CD4-positive, alpha-beta T cell (primary cell): ENCODE results near the gene SYT6. TPM values are rescaled to one million over a fixed set of nuclear protein-coding genes. Genes with fewer than 3 reads are reported as not detected.

Experiments used
- ATAC-seq: fragments of 200-7000 bp; cut with Tn5 transposase; one replicate; pipeline ENCODE4 v1.10.0; 2022; ENCODE audit warnings: mild to moderate bottlenecking; ENCODE audit not compliant: poor library complexity
- CTCF ChIA-PET: fragments of 350-600 bp; sonication (Branson Sonifier 250); formaldehyde crosslinking; loops from one replicate; lab custom pipeline; 2021; ENCODE audit warnings: antibody characterized with exemption, inconsistent platforms; lab: Charles Lee
- POLR2A ChIA-PET: fragments of 350-600 bp; sonication (Branson Sonifier 250); formaldehyde crosslinking; loops from one replicate; lab custom pipeline; 2021; ENCODE audit warnings: antibody characterized with exemption, inconsistent platforms; lab: Charles Lee
- DNase-seq, 14 experiments: peaks; one replicate each; pipeline ENCODE4 v3.0.0-alpha.2; 2013 to 2020; ENCODE audit warnings: mixed read lengths in 2 of 14
- H3K27ac ChIP-seq, 2 donors: one replicate each; pipeline versions ENCODE4 v1.5.1 to v1.7.0; 2013; ENCODE audit warnings: low read length in 2 of 2, low read depth in 1 of 2, mild to moderate bottlenecking in 1 of 2
- H3K27me3 ChIP-seq, 2 experiments: 1 replicate in 1 of 2; 2 replicates in 1 of 2; pipeline versions ENCODE4 v1.6.1 to v1.7.0; 2013; ENCODE audit warnings: low read length in 2 of 2, control low read depth in 1 of 2, mild to moderate bottlenecking in 1 of 2, moderate library complexity in 1 of 2; ENCODE audit not compliant: insufficient read depth in 2 of 2, control insufficient read depth in 1 of 2
- H3K36me3 ChIP-seq: one replicate; pipeline ENCODE4 v1.6.1; 2013; ENCODE audit warnings: low read length, control low read depth; ENCODE audit not compliant: insufficient read depth
- H3K4me1 ChIP-seq: one replicate; pipeline ENCODE4 v1.6.1; 2013; ENCODE audit warnings: low read length, control low read depth; ENCODE audit not compliant: insufficient read depth
- H3K4me3 ChIP-seq: one replicate; pipeline ENCODE4 v1.5.1; 2013; ENCODE audit warnings: mild to moderate bottlenecking, low read length, moderate library complexity
- H3K9me3 ChIP-seq, 2 experiments: 1 replicate in 1 of 2; 2 replicates in 1 of 2; pipeline versions ENCODE4 v1.6.1 to v1.7.0; 2013; ENCODE audit warnings: low read length in 2 of 2, mild to moderate bottlenecking in 2 of 2, control low read depth in 1 of 2, moderate library complexity in 1 of 2; ENCODE audit not compliant: control insufficient read depth in 1 of 2, insufficient read depth in 1 of 2
- H3K27ac Mint-ChIP-seq: one replicate; pipeline ENCODE4 v1.8.0; 2020; ENCODE audit warnings: mixed read lengths
- H3K27me3 Mint-ChIP-seq: one replicate; pipeline ENCODE4 v1.8.0; 2021; ENCODE audit warnings: mixed read lengths
- H3K36me3 Mint-ChIP-seq: one replicate; pipeline ENCODE4 v1.8.0; 2021; ENCODE audit warnings: low read depth, mixed read lengths
- H3K4me1 Mint-ChIP-seq: one replicate; pipeline ENCODE4 v1.8.0; 2021; ENCODE audit warnings: low read depth, mixed read lengths
- H3K4me3 Mint-ChIP-seq: one replicate; pipeline ENCODE4 v1.8.0; 2020; ENCODE audit warnings: mild to moderate bottlenecking, mixed read lengths
- H3K9me3 Mint-ChIP-seq: one replicate; pipeline ENCODE4 v1.8.0; 2020; ENCODE audit warnings: mixed read lengths
- CTCF ChIP-seq: fragments of 200-600 bp; IDR thresholded peaks from one replicate; pipeline ENCODE4 v1.8.0; 2022; ENCODE audit warnings: antibody characterized with exemption, mild to moderate bottlenecking
- intact Hi-C, 2 experiments: fragments of 100-400 bp; cut with DNase I in 1 of 2; cut with micrococcal nuclease in 1 of 2; formaldehyde crosslinking; loops; one replicate each; pipeline versions ENCODE4 v1.15.1 to v1.9.0; 2023 to 2025; cut with DNase I, micrococcal nuclease
- total RNA-seq, 174 experiments: library from RNA in 2 of 174; stranded (reverse) in 2 of 174; gene quantifications; one replicate each; pipeline ENCODE4 v1.2.3 and lab custom pipeline; 2021 to 2026

Gene SYT6
- total RNA-seq, 2 experiments from 2014 or later, result not detected

DNA sequence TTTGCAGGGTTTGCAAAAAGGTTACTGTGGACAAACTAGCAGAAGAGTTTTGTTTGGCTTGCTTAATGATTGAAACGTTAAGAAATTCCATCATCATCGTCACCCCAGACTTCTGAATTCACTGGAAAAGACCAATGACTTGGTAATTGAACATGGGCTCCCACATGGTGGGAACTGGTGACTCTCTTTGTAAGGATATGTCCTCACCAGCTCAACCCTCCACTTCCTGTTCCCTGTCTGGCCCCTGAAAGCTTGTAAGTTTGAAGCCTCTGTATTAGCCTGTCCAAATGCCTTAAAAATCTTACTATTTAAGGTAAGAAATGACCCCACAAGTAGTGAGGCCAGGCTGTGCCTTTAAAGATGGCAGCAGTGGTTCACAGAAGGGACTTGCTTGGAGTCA is 9.7 kb downstream of the SYT6 start:
- H3K4me1 Mint-ChIP-seq, result no peaks in the 10 kb centered on the region

GRCh38 chr1:114139540-114139939 is 14.1 kb downstream of the SYT6 start:
- no peaks in the 10 kb centered on the region for H3K9me3 Mint-ChIP-seq
- DNase-seq (no peak), ATAC-seq (no peak)
- no peak for TF ChIP-seq CTCF
- ChIA-PET CTCF (no interaction called here), POLR2A (no interaction called here)
- Histone ChIP-seq H3K27ac (no peak overlapping the region), H3K9me3 (no peaks in the 10 kb centered on the region), H3K27me3 (peaks cover 0 to 3% of the 10 kb centered on the region in 2 experiments), H3K4me1 (no peaks in the 10 kb centered on the region), H3K36me3 (no peaks in the 10 kb centered on the region), H3K4me3 (no peak overlapping the region)
- no peak overlapping the region for H3K27ac Mint-ChIP-seq
- H3K4me1 Mint-ChIP-seq, result no peaks in the 10 kb centered on the region
- intact Hi-C loops, result no loop called here
- H3K27me3 Mint-ChIP-seq, result peaks cover 26% of the 10 kb centered on the region
- H3K36me3 Mint-ChIP-seq, result no peaks in the 10 kb centered on the region
- no peak overlapping the region for H3K4me3 Mint-ChIP-seq

More for the DNA sequence above, 9.7 kb downstream of the SYT6 start:
- no peak overlapping the region for H3K27ac Mint-ChIP-seq
- H3K27me3 Mint-ChIP-seq, result peaks cover 38% of the 10 kb centered on the region
- no peak for TF ChIP-seq CTCF
- ATAC-seq (no peak), DNase-seq (no peak)
- no peaks in the 10 kb centered on the region for H3K36me3 Mint-ChIP-seq
- no peaks in the 10 kb centered on the region for H3K4me1 ChIP-seq
- peaks cover 0 to 13% of the 10 kb centered on the region in 2 experiments for H3K27me3 ChIP-seq
- ChIA-PET POLR2A (no interaction called here), CTCF (no interaction called here)
- no peaks in the 10 kb centered on the region for H3K36me3 ChIP-seq
- no peak overlapping the region for H3K4me3 ChIP-seq
- no peak overlapping the region for H3K4me3 Mint-ChIP-seq
- H3K9me3 Mint-ChIP-seq, result no peaks in the 10 kb centered on the region
- intact Hi-C loops, result no loop called here
- no peaks in the 10 kb centered on the region for H3K9me3 ChIP-seq
- no peak overlapping the region for H3K27ac ChIP-seq

DNA sequence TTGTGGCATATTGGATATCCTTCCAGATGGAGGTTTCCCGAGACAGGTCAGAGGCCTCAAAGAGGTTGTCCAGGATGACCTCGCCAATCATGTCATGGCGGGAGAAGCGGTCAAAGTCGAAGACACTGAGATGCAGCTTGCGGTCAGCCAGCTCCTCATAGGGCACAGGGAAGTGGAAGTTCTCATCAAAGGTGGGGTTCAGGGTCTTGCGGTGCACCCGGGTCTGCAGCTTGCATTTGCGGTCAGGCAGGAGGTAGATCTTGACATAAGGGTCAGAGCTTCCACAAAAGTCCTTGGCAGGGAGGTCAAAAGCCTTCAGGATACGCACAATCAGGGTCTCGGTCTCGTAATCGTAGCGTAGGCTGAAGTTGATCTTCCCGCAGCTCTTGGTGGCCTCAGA is 16.2 kb downstream of the SYT6 start:
- Histone ChIP-seq H3K27me3 (peaks cover 0 to 3% of the 10 kb centered on the region in 2 experiments), H3K27ac (no peak overlapping the region), H3K4me1 (no peaks in the 10 kb centered on the region), H3K36me3 (no peaks in the 10 kb centered on the region), H3K9me3 (no peaks in the 10 kb centered on the region), H3K4me3 (no peak overlapping the region)
- Mint-ChIP-seq H3K27me3 (peaks cover 26% of the 10 kb centered on the region), H3K27ac (no peak overlapping the region), H3K4me1 (no peaks in the 10 kb centered on the region), H3K9me3 (no peaks in the 10 kb centered on the region), H3K36me3 (no peaks in the 10 kb centered on the region), H3K4me3 (no peak overlapping the region)
- ATAC-seq, result no peak
- no peak for TF ChIP-seq CTCF
- ChIA-PET CTCF (no interaction called here), POLR2A (no interaction called here)
- intact Hi-C loops, result no loop called here
- no peak for DNase-seq
